IMR-90 (cell line): Measurements from ENCODE around the gene STAG2.

Experiments
- BHLHE40 ChIP-seq: fragments of 150-350 bp; IDR thresholded peaks from 2 replicates; pipeline ENCODE4 v1.6.1; 2016; ENCODE audit warnings: mild to moderate bottlenecking, low read depth, low read length
- CEBPB ChIP-seq: IDR thresholded peaks from 2 replicates; pipeline ENCODE4 v1.6.1; 2012; ENCODE audit warnings: low read depth, low read length, improper control_type of control experiment
- FOS ChIP-seq: fragments of 150-350 bp; IDR thresholded peaks from 2 replicates; pipeline ENCODE4 v1.6.1; 2016; ENCODE audit warnings: low read depth, low read length
- MAFK ChIP-seq: IDR thresholded peaks from 2 replicates; pipeline ENCODE4 v1.6.1; 2012; ENCODE audit warnings: low read depth, low read length, improper control_type of control experiment
- MAZ ChIP-seq: IDR thresholded peaks from 2 replicates; pipeline ENCODE4 v1.6.1; 2012; ENCODE audit warnings: low read depth, mild to moderate bottlenecking, low read length, improper control_type of control experiment, moderate library complexity, borderline replicate concordance
- MXI1 ChIP-seq: IDR thresholded peaks from 2 replicates; pipeline ENCODE4 v1.6.1; 2012; ENCODE audit warnings: low read depth, mild to moderate bottlenecking, low read length, moderate library complexity, borderline replicate concordance
- POLR2A ChIP-seq: IDR thresholded peaks from 2 replicates; pipeline ENCODE4 v1.6.1; 2012; ENCODE audit warnings: mild to moderate bottlenecking, low read depth, low read length
- RCOR1 ChIP-seq: IDR thresholded peaks from 2 replicates; pipeline ENCODE4 v1.6.1; 2012; ENCODE audit warnings: mild to moderate bottlenecking, low read length, improper control_type of control experiment; ENCODE audit not compliant: insufficient replicate concordance
- TF ChIP-seq, protein P1 (sequence below): conservative IDR thresholded peaks from 2 replicates; pipeline ENCODE4 v1.5.1; 2012; ENCODE audit warnings: mild to moderate bottlenecking, low read depth, low read length, improper control_type of control experiment
- TF ChIP-seq, protein P2 (sequence below): fragments of 150-350 bp; IDR thresholded peaks from 2 replicates; pipeline ENCODE4 v1.6.1; 2017; ENCODE audit warnings: mild to moderate bottlenecking, antibody characterized with exemption, low read length, low read depth

DNA sequence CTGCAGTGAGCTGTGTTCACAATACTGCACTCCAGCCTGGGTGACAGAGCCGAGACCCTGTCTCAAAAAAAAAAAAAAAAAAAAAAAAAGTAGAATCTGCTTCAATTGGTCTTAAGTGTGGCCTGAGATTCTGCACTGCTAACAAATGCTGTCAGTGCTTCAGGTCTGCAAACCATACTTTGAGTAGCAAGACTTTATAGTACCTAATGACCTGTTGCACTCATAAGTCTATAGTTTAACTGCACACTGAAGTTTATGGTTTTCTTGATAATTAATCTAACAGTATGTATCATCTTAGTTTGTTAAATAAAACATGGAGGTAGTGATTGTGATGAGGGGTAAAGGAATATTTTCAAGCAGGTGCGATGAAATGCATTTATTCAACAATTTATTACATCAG is 135.6 kb downstream of the STAG2 start:
- no peak for TF ChIP-seq POLR2A
- TF ChIP-seq, protein P1, sequence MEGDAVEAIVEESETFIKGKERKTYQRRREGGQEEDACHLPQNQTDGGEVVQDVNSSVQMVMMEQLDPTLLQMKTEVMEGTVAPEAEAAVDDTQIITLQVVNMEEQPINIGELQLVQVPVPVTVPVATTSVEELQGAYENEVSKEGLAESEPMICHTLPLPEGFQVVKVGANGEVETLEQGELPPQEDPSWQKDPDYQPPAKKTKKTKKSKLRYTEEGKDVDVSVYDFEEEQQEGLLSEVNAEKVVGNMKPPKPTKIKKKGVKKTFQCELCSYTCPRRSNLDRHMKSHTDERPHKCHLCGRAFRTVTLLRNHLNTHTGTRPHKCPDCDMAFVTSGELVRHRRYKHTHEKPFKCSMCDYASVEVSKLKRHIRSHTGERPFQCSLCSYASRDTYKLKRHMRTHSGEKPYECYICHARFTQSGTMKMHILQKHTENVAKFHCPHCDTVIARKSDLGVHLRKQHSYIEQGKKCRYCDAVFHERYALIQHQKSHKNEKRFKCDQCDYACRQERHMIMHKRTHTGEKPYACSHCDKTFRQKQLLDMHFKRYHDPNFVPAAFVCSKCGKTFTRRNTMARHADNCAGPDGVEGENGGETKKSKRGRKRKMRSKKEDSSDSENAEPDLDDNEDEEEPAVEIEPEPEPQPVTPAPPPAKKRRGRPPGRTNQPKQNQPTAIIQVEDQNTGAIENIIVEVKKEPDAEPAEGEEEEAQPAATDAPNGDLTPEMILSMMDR: no peak
- TF ChIP-seq MAFK: no peak
- no peak for TF ChIP-seq BHLHE40
- TF ChIP-seq, protein P2, sequence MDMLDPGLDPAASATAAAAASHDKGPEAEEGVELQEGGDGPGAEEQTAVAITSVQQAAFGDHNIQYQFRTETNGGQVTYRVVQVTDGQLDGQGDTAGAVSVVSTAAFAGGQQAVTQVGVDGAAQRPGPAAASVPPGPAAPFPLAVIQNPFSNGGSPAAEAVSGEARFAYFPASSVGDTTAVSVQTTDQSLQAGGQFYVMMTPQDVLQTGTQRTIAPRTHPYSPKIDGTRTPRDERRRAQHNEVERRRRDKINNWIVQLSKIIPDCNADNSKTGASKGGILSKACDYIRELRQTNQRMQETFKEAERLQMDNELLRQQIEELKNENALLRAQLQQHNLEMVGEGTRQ: no peak
- no peak for TF ChIP-seq CEBPB
- no peak for TF ChIP-seq RCOR1
- no peak for TF ChIP-seq FOS
- no peak for TF ChIP-seq MAZ
- no peak for TF ChIP-seq MXI1
